Pancreas (tissue), 10 donors: ENCODE results near the gene GPHB5. TPM values are rescaled to one million over a fixed set of nuclear protein-coding genes. Genes with fewer than 3 reads are reported as not detected.

Source experiments
- ATAC-seq, 4 donors: fragments of 200-7000 bp; cut with Tn5 transposase; one replicate each; pipeline versions ENCODE4 v1.8.0 to v1.9.1; 2020; ENCODE audit warnings: mild to moderate bottlenecking in 4 of 4, moderate library complexity in 4 of 4
- DNase-seq, 6 donors: peaks; one replicate each; pipeline ENCODE4 v3.0.0-alpha.2; 2020
- FAIRE-seq: peaks from 2 replicates; lab custom pipeline; 2012; peaks lifted over from hg19 to GRCh38; lab: Jason Lieb, UNC
- H3K27ac ChIP-seq, 4 donors: fragments of 200-600 bp; sonication (generic); 1 replicate in 3 of 4; 2 replicates in 1 of 4; pipeline versions ENCODE4 v1.5.0 to v1.8.0; 2020
- H3K27me3 ChIP-seq, 4 donors: fragments of 200-600 bp; one replicate each; pipeline ENCODE4 v1.8.0; 2021
- H3K36me3 ChIP-seq, 3 donors: fragments of 200-600 bp; sonication (generic) in 1 of 3; one replicate each; pipeline versions ENCODE4 v1.5.0 to v1.8.0; 2020 to 2021
- H3K4me1 ChIP-seq, 3 donors: fragments of 200-600 bp; one replicate each; pipeline ENCODE4 v1.8.0; 2021
- H3K4me3 ChIP-seq, 4 donors: fragments of 200-600 bp; sonication (generic) in 2 of 4; one replicate each; pipeline versions ENCODE4 v1.5.0 to v1.8.0; 2020 to 2021
- H3K9me3 ChIP-seq, 4 donors: fragments of 200-600 bp; one replicate each; pipeline ENCODE4 v1.8.0; 2021
- WGBS, 2 donors: extraction: QIAGEN DNeasy Blood & Tissue Kit; methylation state at CpG; one replicate each; pipeline ENCODE4 v1.1.7; 2013; 5-methylcytosine and 5-hydroxymethylcytosine counted together
- intact Hi-C, 3 donors: fragments of 100-400 bp; cut with DNase I; formaldehyde crosslinking; loops; one replicate each; pipeline versions ENCODE4 v1.11.1 to v1.14.2; 2022
- polyA plus RNA-seq, 2 donors: library from polyadenylated mRNA; stranded (reverse); fragments of 200-250 nt; gene quantifications; one replicate each; pipeline ENCODE4 v1.2.3, GENCODE V29; 2013
- total RNA-seq, 6 donors: library from RNA; stranded (reverse); fragmentation: NEBNext Ultra II Directional in 4 of 6; extraction: Animal tissue kit (Norgen Biotek cat#: 25700) in 4 of 6; gene quantifications; one replicate each; pipeline versions ENCODE4 v1.2.1 to v1.2.4, GENCODE V29; 2021 to 2023
- TF ChIP-seq, protein P1 (sequence below), 4 donors: fragments of 200-600 bp; sonication (generic) in 3 of 4; IDR thresholded peaks; one replicate each; pipeline versions ENCODE4 v1.5.0 to v1.8.0; 2021; ENCODE audit warnings: antibody characterized with exemption in 4 of 4
- donor health status: healthy with polysubstance abuse.
- donor health status: DM: no; HTN: no; CAD: no; lungs with moderate emphysema.
- donor health status: DM: no; HTN: no; CAD: no.
- donor health status: control.
- donor health status: control.
- donor health status: Bipolar disorder and iron deficiency.
- donor health status: DM: yes; HTN: yes; CAD: no.
- donor health status: DM: no; HTN: no; CAD: no.
- donor health status: DM: no; HTN: no; CAD: no.
- donor health status: DM: yes; HTN: yes; CAD: no.

GPHB5 gene
- total and polyA plus RNA-seq, 8 donors, result not detected

GRCh38 chr14:63267171-63267570 is 51.6 kb downstream of the GPHB5 start:
- DNase-seq (no peak), FAIRE-seq (no peak), ATAC-seq (no peak)
- Histone ChIP-seq H3K36me3 (no peaks in the 10 kb centered on the region), H3K4me3 (no peak overlapping the region), H3K27me3 (no peaks in the 10 kb centered on the region), H3K9me3 (no peaks in the 10 kb centered on the region), H3K4me1 (no peaks in the 10 kb centered on the region), H3K27ac (no peak overlapping the region)
- 59 to 60% methylated on average over 3 of the region's 3 CpGs for WGBS, 2 donors
- intact Hi-C loops, result no loop called here
- TF ChIP-seq, protein P1, sequence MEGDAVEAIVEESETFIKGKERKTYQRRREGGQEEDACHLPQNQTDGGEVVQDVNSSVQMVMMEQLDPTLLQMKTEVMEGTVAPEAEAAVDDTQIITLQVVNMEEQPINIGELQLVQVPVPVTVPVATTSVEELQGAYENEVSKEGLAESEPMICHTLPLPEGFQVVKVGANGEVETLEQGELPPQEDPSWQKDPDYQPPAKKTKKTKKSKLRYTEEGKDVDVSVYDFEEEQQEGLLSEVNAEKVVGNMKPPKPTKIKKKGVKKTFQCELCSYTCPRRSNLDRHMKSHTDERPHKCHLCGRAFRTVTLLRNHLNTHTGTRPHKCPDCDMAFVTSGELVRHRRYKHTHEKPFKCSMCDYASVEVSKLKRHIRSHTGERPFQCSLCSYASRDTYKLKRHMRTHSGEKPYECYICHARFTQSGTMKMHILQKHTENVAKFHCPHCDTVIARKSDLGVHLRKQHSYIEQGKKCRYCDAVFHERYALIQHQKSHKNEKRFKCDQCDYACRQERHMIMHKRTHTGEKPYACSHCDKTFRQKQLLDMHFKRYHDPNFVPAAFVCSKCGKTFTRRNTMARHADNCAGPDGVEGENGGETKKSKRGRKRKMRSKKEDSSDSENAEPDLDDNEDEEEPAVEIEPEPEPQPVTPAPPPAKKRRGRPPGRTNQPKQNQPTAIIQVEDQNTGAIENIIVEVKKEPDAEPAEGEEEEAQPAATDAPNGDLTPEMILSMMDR (IDR thresholded peaks at IDR 0.05), result no peak

DNA sequence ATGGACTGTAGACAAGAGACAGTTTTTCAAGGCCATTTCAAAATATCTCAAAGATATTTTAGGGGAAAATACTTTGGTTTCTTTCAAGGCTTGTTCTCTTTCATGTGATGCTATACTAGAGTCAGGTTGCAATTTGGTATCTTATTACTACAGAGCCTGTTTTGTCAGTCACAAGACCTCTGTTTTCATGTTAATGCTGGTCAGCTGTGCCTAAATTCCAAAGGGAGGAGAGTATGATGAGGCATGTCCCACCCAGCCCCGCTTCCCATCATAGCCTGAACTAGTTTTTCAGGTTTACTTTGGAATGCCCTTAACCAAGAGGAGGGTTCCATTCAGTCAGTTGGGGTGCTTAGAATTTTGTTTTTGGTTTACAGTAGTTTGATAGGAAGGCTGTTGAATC is 52.6 kb downstream of the GPHB5 start:
- FAIRE-seq (no peak), ATAC-seq (no peak), DNase-seq (no peak)
- no peak overlapping the region for H3K4me3 ChIP-seq
- no peaks in the 10 kb centered on the region for H3K36me3 ChIP-seq
- TF ChIP-seq, protein P1 (IDR thresholded peaks at IDR 0.05), result no peak
- intact Hi-C loops, result no loop called here
- no peaks in the 10 kb centered on the region for H3K4me1 ChIP-seq
- 64 to 78% methylated on average over 1 of the region's 1 CpG for WGBS, 2 donors
- no peaks in the 10 kb centered on the region for H3K27me3 ChIP-seq
- no peak overlapping the region for H3K27ac ChIP-seq
- no peaks in the 10 kb centered on the region for H3K9me3 ChIP-seq

Other genes starting within 250 kb of the GPHB5 start
- 1 to 10 TPM; 1.5 to 5.4 (median 2.3) TPM for gene RHOJ, start 114.5 kb downstream of the GPHB5 start, total RNA-seq
- gene RHOJ, start 114.5 kb downstream of the GPHB5 start, polyA plus RNA-seq, result 1 to 10 TPM; 3.8 to 6.7 TPM
- 10 to 100 TPM; 11.7 to 25.6 (median 16.2) TPM for gene PPP2R5E, start 224.4 kb upstream of the GPHB5 start, total RNA-seq
- 1 to 10 TPM; 3.6 to 5.5 TPM for gene PPP2R5E, start 224.4 kb upstream of the GPHB5 start, polyA plus RNA-seq